DMS153 treated with DMSO at 0.1 percent for 48 hours (cell line): ENCODE measurements around the gene CMIP.

Experiments
- DNase-seq: peaks from one replicate; lab custom pipeline; 2025; ENCODE audit not compliant: unreplicated experiment; lab: John Stamatoyannopoulos, UW

The CMIP gene

DNA sequence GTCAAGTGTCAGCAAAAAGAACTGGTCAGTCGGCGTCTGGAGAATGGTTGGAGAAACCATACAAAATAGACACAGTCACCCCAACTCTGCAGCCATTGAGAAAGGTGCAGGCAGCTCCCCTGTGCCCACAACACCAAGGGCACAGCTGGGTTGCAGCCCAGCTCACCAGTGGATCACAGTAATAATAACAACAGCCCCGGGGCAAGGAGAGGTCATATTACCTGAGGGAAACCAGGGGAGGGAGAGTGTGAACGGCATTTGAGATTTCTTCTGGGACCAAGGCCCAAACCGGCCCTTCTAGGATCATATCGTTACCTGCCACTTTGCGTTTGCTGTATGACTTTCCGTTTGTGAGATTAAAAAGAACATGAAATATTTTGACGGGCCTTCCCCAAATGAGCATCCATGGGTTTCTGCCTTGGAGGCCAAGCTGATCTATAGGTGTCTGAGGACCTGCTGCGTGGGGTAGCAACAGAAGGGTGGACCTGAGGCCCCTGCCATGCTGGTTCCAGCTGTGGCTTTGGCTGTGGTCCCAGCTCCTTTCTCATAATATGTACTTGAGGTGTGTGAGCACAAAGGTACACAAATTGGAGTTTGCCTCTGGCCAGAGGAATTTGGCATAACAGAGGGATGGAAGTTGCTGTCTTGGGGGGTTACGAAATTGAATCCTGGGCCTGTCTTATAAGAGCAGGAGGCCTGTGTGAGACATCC lies 154.6 kb downstream of the CMIP start:
- DNase-seq: no peak

DNA sequence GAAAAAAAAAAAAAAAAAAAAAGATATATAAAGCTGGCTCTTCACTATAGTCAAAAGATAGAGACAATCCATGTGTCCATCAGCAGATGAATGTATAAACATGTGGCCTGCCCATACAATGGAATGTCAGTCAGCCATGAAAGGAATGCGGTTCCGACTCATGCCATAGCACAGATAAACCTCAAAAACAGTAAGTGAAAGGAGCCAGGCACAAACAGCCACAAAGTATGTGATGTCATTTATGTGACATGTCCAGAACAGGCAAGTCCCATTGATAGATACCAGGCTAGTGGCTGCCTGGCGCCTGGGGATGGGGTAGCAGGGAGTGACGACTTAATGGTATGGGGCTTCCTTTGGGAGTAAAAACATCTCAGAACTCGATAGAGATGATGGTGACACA lies 155.7 kb downstream of the CMIP start:
- no peak for DNase-seq

DNA sequence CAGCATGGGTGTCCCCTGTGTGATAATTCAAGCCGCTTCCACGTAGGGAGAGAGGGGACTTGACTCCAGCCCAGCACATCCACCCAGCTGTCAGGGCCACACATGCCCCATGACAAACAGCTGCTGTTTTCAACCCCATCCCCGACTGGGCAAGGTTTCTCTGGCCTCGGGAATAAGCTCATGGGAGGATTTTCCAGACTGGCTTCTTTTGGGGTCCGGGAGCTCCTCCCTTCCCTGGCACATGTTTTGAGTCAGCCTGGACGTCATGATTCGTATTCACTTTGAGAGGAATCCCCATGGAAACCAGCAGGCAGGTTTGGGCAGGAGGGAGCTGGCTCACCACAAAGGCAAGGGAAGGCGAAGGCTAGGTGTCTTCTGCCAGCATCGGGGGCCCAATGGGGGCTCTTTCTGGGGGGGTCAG lies 156.4 kb downstream of the CMIP start:
- DNase-seq: no peak

GRCh38 chr16:81601601-81602255 lies 157.1 kb downstream of the CMIP start:
- DNase-seq: no peak

GRCh38 chr16:81602256-81602776 lies 157.7 kb downstream of the CMIP start:
- DNase-seq: no peak

DNA sequence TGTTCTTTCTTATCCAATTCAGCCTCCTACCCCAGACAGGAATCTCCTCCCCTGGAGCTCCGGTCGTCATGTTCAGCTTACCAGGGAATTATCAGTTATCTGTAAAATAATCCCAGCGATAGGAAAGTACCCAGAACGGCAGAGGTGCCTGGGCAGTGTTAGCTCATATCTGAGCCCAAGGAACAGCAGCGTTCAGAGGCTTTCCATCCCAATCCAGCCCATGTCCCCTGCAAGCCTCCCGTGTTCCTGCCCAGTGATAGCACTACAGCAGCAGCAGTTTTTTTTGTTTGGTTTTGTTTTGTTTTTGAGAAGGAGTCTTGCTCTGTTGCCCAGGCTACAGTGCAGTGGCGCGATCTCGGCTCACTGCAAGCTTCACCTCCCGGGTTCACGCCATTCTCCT lies 158.2 kb downstream of the CMIP start:
- no peak for DNase-seq

DNA sequence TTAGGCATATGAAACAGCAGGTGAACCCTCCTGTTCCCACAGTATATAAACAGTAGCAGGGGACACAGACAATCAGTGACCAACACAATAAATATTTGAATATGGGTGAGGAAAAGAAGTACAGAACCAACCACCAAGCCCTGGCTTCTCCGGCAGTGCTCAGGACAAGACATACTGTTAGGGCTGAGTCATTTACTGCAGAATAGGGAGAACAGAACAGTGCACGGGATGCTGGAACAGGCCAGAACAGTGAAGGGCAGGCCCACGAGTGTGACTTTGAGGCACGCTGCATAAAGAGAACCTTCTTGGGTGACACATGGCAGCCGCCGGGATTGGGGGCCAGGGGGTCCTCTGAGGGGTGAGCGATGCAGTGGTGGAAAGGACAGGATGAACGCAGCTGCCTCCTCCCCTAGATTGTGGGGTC lies 160.4 kb downstream of the CMIP start:
- no peak for DNase-seq

- DNase-seq: no peak
These were observed 161.4 kb downstream of the CMIP start for GRCh38 chr16:81606039-81606438.

GRCh38 chr16:81607006-81607405 lies 162.4 kb downstream of the CMIP start:
- no peak for DNase-seq

DNA sequence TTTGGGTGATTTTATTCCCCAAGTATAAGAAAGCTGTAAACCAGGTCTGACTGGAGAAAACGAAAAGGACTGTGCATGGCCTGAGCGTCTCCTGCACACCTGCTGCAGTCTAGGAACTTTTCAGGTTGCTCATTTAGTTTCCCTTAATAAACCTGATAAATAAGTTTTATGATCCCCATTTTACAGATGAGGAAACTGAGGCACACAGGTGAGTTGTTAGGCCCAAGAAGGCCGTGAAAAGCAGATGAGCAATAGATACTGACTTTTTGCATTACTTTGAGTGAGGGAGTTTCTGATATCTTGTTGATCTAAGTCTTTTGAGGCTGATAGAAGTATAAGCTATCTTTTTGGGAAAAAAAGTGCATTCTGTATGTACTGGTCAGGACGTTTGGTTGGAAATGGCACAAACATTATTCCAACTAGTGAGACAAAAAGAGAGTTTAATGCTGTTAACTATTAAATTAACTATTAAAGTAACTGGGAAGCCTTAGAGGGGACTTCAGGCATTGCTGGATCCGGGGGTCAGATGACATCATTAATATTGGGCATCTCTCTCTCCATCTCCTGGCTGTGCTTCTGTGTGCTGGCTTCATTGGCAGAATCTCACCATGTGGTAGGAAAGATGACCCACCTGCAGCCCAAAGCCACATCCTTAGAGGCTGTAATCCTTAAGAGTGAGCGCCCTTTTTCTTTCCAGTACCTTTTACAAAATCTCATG lies 163.4 kb downstream of the CMIP start:
- DNase-seq: no peak

GRCh38 chr16:81608523-81609209 lies 164.1 kb downstream of the CMIP start:
- DNase-seq: no peak

GRCh38 chr16:81609323-81609892 lies 164.8 kb downstream of the CMIP start:
- no peak for DNase-seq

DNA sequence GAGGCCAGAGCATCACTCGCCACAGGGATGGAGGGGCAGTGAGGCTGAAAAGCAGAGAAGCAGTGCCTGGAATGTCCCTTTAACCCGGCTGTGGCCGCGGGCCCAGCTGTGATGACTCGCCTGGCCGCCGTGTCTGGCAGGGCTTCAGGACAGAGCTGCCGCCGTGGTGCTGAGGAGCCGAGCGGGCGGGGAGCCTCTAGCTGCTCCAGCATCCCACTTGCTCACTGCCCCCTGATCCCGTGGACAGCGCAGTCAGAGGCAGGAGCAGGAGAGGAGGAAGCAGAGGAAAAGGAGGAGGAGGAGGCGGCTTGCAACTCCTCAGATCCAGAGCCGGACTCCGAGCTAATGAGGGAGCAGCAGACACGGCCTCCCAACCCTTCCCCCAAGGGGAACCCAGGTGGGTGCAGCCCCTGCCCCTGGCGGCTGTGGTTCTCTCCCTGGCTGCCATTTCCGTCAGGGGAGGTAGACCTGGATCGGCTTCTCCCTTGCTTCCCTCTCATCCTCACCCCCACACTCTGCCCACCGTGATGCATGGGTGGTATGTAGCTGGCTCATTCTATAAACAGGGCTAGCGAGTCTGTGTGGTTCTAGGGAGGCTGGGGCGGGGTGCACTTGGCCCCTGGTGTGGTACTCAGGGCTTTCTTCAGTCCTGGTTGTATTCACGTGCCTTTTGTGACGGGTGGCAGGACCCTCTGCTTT lies 165.7 kb downstream of the CMIP start:
- DNase-seq: no peak

GRCh38 chr16:81610936-81611335 lies 166.3 kb downstream of the CMIP start:
- no peak for DNase-seq

GRCh38 chr16:81611721-81612120 lies 167.1 kb downstream of the CMIP start:
- no peak for DNase-seq

DNA sequence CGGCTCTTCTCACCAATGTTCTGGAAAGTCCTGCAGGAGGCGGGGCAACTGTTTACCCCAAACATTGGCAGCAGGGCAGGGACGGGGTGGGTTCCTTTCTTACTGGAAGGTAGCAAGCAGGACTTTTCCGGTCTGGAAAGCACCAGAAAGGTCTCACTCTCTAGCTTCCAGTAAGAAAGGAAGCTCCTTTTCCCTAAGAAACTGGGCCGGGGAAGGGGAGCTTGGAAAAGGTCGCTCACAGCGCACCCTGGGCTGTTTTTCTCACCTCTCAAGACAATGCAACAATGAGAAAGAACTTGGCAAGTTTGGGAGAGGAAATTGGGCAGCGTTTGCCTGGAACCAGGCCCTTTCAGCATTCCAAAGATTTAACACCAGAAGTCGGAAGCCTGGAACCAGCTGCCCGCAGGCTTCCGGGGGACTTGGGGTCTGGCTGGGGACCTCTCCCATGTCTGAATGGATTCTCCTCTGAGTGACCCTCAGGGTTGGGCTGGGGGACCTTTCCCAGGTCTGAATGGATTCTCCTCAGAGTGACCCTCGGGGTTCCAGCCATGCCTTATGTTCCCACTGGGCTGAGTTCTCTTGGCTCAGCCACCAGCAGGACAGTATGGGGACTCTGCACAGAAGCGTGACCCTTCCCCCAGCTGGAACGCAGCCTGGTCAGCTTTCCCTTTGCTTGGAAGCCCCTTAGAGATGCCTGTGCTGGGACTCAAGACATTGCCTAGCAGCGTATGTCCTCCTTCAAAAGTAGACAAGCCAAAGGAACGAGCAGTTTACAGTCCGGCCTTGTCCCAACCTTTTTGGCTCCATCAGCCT lies 167.9 kb downstream of the CMIP start:
- no peak for DNase-seq

- no peak for DNase-seq
These were observed 169.6 kb downstream of the CMIP start for GRCh38 chr16:81614171-81614570.

DNA sequence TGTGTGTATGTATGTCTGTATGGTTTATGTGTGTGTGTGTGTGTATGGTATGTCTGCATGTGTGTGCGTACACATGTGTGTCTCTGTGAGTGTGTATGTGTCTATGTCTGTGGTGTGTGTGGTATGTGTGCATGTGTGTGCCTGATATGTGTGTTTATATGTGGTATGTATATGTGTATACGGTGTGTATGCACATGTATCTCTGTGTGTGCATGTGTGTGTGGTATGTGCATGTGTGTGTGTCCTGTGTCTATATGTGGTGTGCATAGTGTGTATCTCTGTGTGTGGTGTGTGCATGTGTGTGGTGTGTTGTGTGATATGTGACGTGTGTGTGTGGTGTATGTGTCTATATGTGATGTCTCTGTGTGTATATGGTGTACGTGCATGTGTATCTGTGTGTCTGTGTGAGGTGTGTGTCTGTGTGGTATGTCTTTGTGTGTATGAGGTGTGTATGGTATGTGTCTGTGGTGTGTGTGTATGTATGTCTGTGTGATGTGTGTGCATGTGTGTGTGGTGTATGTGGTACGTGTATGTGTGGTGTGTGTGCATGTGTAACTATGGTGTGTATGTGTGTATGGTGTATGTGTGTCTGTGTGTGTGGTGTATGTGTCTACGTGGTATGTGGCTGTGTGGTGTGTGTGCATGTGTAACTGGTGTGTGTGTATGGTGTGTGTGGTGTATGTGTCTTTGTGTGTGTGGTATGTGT lies 170.2 kb downstream of the CMIP start:
- no peak for DNase-seq

DNA sequence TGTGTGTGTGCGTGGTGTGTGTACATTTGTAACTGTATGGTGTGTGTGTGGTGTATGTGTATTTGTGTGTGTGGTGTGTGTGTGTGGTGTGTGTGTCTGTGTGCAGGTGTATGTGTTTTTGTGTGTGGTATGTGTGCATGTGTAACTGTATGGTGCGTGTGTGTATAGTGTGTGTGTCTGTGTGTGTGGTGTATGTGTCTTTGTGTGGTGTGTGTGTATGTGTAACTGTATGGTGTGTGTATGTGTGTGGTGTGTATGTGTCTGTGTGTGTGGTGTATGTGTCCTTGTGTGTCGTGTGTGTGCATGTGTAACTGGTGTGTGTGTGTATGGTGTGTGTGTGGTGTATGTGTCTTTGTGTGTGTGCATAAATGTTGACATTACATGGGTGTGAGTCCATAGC lies 170.8 kb downstream of the CMIP start:
- DNase-seq: no peak
